IPS-11a (cell line): ENCODE measurements around the gene PGRMC1.
"Not testable (repeated sequence)": the region's sequence is repeated elsewhere in the genome, so short reads cannot be mapped to it uniquely, and the experiment has no call there.

Experiments used
- H3K4me3 ChIP-seq: one replicate; pipeline ENCODE4 v1.5.1; 2013; ENCODE audit warnings: low read depth, low read length, control low read depth

Gene PGRMC1

DNA sequence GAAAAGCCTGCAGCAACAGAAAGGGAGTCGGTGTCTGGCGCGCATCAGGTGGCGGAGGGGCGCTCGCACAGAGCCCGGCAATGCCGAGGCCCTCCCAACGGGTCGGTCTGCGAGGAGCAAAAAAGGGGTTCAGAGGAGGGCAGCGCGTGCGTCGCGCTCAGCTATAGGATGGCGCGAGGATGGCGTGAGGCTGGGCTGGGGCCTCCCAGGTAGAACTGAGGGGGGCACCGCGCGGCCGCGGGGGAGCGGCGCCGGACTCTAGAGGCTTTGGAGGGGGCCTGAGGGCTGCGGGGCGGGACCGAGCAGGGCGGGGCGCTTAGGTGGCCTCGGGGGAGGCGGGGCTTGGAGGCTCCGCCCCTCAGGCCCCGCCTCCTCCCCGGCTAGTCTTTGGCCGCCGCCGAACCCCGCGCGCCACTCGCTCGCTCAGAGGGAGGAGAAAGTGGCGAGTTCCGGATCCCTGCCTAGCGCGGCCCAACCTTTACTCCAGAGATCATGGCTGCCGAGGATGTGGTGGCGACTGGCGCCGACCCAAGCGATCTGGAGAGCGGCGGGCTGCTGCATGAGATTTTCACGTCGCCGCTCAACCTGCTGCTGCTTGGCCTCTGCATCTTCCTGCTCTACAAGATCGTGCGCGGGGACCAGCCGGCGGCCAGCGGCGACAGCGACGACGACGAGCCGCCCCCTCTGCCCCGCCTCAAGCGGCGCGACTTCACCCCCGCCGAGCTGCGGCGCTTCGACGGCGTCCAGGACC, at the start of gene PGRMC1:
Gene PGRMC1 (plus strand): TSS at position 414 of the 751 bp plus-strand sequence. CDS start 79 bp downstream, at position 493.
- H3K4me3 ChIP-seq: peak within 1 kb of the TSS; percentile 91

- no peak overlapping the region for H3K4me3 ChIP-seq
Observed at GRCh38 chrX:119186763-119187162, 49.3 kb upstream of the PGRMC1 start.

- no peak overlapping the region for H3K4me3 ChIP-seq
Observed at GRCh38 chrX:119187298-119187697, 48.8 kb upstream of the PGRMC1 start.

DNA sequence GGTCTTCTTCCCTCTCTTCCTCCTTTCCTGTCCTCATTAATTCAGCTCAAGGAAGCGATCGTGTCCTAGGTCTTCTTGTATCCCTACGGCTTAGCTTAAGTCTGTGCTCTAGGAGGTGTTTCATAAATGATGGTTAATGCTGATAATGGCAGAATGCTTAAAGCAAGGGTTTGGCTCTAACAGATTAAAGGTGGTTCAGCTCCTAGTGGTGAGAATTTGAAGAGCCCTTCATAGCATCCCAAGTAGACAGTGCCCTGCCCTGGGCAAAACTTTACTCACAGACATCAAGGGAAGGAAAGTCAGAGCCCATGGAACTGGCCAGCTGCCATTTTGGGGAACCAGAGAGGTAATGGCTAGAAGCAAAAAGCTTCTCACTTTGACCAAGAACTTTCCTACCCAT, 47.0 kb upstream of the PGRMC1 start:
- H3K4me3 ChIP-seq: no peak overlapping the region

DNA sequence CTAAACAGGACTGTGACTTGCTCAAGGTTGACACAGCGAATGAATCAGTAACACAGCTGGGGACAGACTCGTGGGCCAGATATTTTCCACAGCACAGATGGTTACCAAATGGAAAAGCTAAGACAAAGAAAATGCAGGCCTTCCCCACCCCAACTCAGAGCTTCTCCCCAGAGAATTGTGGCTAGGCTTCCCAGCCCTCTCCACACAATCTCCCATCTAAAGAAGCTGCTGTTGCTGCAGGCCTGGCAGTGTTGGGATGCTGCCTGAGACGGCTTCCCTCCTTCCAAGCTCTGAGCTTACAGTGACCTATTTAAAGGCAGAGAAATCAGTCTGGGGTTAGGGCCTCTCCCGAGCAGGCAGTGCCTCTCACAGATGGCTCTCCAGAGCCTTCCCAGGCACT, 46.5 kb upstream of the PGRMC1 start:
- H3K4me3 ChIP-seq: no peak overlapping the region

- no peak overlapping the region for H3K4me3 ChIP-seq
Observed at GRCh38 chrX:119190091-119190681, 45.9 kb upstream of the PGRMC1 start.

DNA sequence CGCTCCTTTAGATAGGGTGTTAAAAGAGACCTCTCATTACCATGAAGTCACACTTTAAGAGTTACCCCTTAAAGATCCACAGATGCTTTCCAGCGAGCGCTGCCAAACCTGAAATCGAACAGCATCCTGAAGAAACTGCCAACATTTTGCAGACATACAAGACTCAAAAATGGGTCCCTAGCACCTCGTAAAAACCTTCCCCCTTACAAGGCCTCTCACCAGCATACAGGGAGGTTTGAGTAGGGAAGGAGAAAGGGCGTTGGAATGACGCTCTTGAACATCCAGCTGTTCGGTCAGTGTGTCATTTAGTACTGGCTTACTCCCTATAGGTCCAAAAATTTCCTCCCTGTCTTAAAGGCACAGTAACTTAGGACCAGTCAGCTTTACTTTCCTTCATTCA, 45.3 kb upstream of the PGRMC1 start:
- H3K4me3 ChIP-seq: no peak overlapping the region

- no peak overlapping the region for H3K4me3 ChIP-seq
Observed at GRCh38 chrX:119194621-119195020, 41.5 kb upstream of the PGRMC1 start.

GRCh38 chrX:119201570-119201969, 34.5 kb upstream of the PGRMC1 start:
- no peak overlapping the region for H3K4me3 ChIP-seq

GRCh38 chrX:119206203-119206602, 29.9 kb upstream of the PGRMC1 start:
- H3K4me3 ChIP-seq: no peak overlapping the region

- H3K4me3 ChIP-seq: not testable (repeated sequence)
Observed at GRCh38 chrX:119207483-119207882, 28.6 kb upstream of the PGRMC1 start.

DNA sequence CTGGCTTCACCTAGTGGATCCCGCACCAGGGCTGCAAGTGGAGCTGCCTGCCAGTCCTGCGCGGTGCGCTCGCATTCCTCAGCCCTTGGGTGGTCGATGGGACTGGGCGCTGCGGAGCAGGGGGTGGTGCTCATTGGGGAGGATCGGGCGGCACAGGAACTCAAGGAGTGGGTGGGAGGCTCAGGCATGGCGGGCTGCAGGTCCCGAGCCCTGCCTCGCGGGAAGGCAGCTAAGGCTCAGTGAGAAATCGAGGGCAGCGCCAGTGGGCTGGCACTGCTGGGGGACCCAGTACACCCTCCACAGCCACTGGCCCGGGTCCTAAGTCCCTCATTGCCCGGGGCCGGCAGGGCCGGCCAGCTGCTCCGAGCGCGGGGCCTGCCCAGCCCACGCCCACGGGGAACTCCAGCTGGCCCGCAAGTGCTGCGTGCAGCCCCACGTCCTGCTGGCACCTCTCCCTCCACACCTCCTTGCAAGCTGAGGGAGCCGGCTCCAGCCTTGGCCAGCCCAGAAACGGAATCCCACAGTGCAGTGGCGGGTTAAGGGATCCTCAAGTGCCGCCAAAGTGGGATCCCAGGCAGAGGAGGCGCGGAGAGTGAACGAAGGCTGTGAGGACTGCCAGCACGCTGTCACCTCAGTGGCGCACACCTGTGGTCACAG, 27.6 kb upstream of the PGRMC1 start:
- no peak overlapping the region for H3K4me3 ChIP-seq

- H3K4me3 ChIP-seq: not testable (repeated sequence)
Observed at GRCh38 chrX:119210931-119211648, 25.0 kb upstream of the PGRMC1 start.

DNA sequence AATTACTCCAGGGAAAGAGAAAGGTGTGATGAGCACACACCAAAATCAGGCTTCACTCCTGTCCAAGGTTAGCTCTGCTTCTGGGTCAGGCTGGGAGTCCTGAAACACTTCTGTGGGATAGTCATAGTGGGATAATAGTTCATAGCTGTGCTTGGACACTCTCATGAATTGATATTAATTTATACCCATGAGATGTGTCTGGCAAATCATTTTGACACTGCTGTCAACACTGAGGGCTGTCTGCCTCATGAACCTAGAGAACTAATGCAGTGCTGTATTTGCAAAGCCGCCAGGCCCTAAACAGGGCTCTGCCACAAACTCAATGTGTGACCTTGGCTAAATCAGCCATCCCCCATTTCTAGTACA, 24.5 kb upstream of the PGRMC1 start:
- no peak overlapping the region for H3K4me3 ChIP-seq

- no peak overlapping the region for H3K4me3 ChIP-seq
Observed at GRCh38 chrX:119218198-119218597, 17.9 kb upstream of the PGRMC1 start.

DNA sequence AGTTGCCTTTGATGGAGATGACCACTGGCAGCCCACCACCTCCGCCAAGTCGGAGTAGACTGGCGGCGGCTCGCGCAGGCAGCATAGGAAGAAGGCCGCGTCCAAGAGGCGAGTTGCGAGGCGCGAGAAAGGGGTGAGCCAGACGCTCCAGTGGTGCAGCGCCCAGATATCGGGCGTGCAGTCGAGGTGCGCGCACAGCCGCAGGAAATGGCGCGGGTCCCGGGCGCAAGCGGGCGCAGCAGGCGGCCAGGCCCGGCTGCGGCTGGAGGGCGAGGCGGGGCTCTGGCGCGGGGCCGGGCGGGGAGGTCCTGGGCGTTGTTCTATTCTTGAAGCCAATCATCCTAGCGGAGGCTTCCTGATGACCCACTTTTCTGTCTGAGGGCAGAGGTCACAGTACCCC, 13.2 kb upstream of the PGRMC1 start:
- H3K4me3 ChIP-seq: no peak overlapping the region

GRCh38 chrX:119223783-119224182, 12.3 kb upstream of the PGRMC1 start:
- no peak overlapping the region for H3K4me3 ChIP-seq

GRCh38 chrX:119226446-119226845, 9.6 kb upstream of the PGRMC1 start:
- no peak overlapping the region for H3K4me3 ChIP-seq

DNA sequence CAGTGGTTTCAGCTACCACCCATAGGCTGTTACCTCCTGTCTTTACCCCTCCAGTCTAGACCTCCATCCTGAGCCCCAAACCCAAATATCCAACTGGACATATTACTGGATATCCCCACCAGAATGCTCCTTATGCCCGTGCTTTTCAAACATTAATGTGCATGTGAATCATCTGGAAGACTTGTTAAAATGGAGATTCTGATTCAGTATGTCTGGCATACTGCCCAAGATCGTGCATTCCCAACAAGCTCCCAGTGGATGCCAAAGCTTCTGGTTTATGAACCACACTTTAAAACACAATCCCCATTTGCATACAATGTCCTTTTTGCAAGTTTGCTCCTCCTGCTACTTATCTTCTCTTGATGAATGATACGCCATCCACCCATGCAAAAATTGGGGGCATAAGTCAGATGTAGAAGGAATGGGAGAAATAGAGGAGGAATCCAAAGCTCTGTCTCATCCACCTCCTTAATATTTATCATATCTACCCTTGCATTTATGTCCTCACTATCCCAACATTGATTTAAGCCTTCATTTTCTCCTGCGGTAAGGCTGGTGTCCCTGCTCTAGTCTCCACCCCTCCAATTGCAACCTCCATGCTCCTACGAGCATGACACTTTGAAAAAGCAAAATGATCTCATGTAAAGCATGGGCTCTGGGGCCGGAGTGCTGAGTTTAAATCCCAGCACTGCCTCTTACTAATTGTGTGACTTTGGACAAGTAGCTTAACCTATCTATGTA, 7.4 kb upstream of the PGRMC1 start:
- H3K4me3 ChIP-seq: no peak overlapping the region

GRCh38 chrX:119229253-119229615, 6.9 kb upstream of the PGRMC1 start:
- no peak overlapping the region for H3K4me3 ChIP-seq

DNA sequence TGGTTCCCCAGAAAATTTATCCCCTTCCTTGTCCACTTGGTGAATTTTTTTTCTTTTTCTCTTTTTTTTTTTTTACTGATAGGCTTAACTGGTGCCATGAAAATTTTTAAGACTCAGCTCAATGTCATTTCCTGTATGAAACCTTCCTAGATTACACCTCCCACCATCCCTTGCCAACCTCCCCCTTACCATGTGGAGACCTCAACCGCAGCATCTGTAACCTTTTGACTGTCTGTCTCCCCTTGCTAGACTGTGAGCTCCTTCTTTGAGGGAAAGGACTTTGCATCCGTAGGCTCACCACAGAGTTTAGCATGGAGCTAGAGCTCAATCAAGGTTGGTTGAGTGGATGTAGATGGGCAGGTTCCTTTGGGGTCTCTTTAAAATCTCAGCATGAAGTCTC, 5.2 kb upstream of the PGRMC1 start:
- H3K4me3 ChIP-seq: no peak overlapping the region
